ENCODE data around the gene GJB5. TPM values are rescaled to one million over a fixed set of nuclear protein-coding genes. Genes with fewer than 3 reads are reported as not detected.

The GJB5 gene
- total and polyA plus RNA-seq, 10 of the 15 experiments (the other 5 are each of a cell fraction or from before 2014, with no cell fraction given) = not detected

DNA sequence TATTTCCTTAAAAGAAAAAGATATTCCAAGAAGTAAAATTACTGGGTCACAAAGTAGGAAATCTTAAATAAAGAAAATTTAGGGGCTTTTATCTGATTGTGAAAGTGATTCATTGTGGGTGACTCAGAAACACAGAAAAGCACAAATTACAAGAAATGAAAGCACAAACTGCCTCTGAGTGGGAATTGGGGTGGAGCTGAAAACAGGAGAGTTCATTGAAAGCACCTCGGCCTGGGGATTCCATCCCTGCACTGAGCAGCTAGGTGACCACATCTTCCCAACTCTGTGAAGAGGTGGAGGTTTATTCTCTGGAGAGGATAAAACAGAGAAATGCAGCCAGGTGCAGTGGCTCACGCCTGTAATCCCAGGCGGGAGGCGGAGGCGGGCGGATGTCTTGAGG is 45.4 kb downstream of the GJB5 start (continued):
- TF ChIP-seq RELB (IDR thresholded peaks at IDR 0.05; ENCODE audit: low read depth) (peak; percentile 57; the same call in 1 of the 2 replicates), FOXM1 (IDR thresholded peaks at IDR 0.05; ENCODE audit: low read depth, low read length) (peak; percentile 41; the same call in 1 of the 2 replicates), NFIC (IDR thresholded peaks at IDR 0.05; ENCODE audit: low read depth, low read length) (peak; percentile 77), SUPT20H (IDR thresholded peaks at IDR 0.05; ENCODE audit: borderline replicate concordance, control insufficient read depth, low read depth, low read length) (no peak), CEBPB (IDR thresholded peaks at IDR 0.05; ENCODE audit: borderline replicate concordance in 1 of 2, low read depth in 2 of 2, low read length in 2 of 2) (no peak), GATAD2B (conservative IDR thresholded peaks at IDR 0.05; ENCODE audit: low read depth) (no peak), NBN (IDR thresholded peaks at IDR 0.05) (no peak), FOXK2 (IDR thresholded peaks at IDR 0.05) (no peak), IKZF1 (conservative IDR thresholded peaks at IDR 0.05) (peak; percentile 62), RAD51 (IDR thresholded peaks at IDR 0.05) (no peak), JUNB (IDR thresholded peaks at IDR 0.05) (peak; percentile 76), BHLHE40 (IDR thresholded peaks at IDR 0.05; ENCODE audit: borderline replicate concordance in 1 of 2, low read depth in 2 of 2, low read length in 1 of 2) (no peak), CREM (IDR thresholded peaks at IDR 0.05; ENCODE audit: low read depth) (no peak; the same call in 1 of the 2 replicates), CTCF (IDR thresholded peaks at IDR 0.05 in 2 of 3, conservative IDR thresholded peaks at IDR 0.05 in 1 of 3; ENCODE audit: control insufficient read depth in 2 of 3, extremely low read depth in 1 of 3, insufficient read depth in 1 of 3, low read depth in 3 of 3, low read length in 3 of 3) (no peak), PAX5 (IDR thresholded peaks at IDR 0.05; ENCODE audit: borderline replicate concordance, low read depth, low read length) (no peak), EED (IDR thresholded peaks at IDR 0.05; ENCODE audit: low read depth) (peak; percentile 89), IKZF2 (IDR thresholded peaks at IDR 0.05) (peak; percentile 67 to 75), RUNX3 (IDR thresholded peaks at IDR 0.05; ENCODE audit: low read length) (peak; percentile 70), ASH2L (IDR thresholded peaks at IDR 0.05; ENCODE audit: borderline replicate concordance, low read depth) (no peak), KAT2A (conservative IDR thresholded peaks at IDR 0.05; ENCODE audit: control insufficient read depth, low read depth, low read length) (no peak), IRF5 (IDR thresholded peaks at IDR 0.05; ENCODE audit: borderline replicate concordance) (no peak), MEF2B (IDR thresholded peaks at IDR 0.05; ENCODE audit: partially characterized antibody, poor library complexity, severe bottlenecking) (no peak), NR2F1 (conservative IDR thresholded peaks at IDR 0.05) (0 out of 2 replicates have a peak, but pooled peaks have one; percentile 30)
- TF ChIP-seq, protein P1, sequence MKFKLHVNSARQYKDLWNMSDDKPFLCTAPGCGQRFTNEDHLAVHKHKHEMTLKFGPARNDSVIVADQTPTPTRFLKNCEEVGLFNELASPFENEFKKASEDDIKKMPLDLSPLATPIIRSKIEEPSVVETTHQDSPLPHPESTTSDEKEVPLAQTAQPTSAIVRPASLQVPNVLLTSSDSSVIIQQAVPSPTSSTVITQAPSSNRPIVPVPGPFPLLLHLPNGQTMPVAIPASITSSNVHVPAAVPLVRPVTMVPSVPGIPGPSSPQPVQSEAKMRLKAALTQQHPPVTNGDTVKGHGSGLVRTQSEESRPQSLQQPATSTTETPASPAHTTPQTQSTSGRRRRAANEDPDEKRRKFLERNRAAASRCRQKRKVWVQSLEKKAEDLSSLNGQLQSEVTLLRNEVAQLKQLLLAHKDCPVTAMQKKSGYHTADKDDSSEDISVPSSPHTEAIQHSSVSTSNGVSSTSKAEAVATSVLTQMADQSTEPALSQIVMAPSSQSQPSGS (IDR thresholded peaks at IDR 0.05; ENCODE audit: low read length) = peak; percentile 27; the same call in 1 of the 2 replicates

Data from GM12878 (cell line).